Measurements from ENCODE around the gene CRADD. TPM values are rescaled to one million over a fixed set of nuclear protein-coding genes. Genes with fewer than 3 reads are reported as not detected.

Gene CRADD
- total RNA-seq, 2 donors from 2014 or later, result 56.1 to 94.8 TPM

- no peak for DNase-seq (ENCODE audit: low spot score)
- Histone ChIP-seq H3K36me3 (no peaks in the 10 kb centered on the region), H3K4me3 (no peak overlapping the region), H3K9me3 (no peaks in the 10 kb centered on the region), H3K27me3 (no peaks in the 10 kb centered on the region), H3K4me1 (peaks cover 0 to 20% of the 10 kb centered on the region in 2 donors), H3K27ac (no peak overlapping the region)
- TF ChIP-seq, protein P1, sequence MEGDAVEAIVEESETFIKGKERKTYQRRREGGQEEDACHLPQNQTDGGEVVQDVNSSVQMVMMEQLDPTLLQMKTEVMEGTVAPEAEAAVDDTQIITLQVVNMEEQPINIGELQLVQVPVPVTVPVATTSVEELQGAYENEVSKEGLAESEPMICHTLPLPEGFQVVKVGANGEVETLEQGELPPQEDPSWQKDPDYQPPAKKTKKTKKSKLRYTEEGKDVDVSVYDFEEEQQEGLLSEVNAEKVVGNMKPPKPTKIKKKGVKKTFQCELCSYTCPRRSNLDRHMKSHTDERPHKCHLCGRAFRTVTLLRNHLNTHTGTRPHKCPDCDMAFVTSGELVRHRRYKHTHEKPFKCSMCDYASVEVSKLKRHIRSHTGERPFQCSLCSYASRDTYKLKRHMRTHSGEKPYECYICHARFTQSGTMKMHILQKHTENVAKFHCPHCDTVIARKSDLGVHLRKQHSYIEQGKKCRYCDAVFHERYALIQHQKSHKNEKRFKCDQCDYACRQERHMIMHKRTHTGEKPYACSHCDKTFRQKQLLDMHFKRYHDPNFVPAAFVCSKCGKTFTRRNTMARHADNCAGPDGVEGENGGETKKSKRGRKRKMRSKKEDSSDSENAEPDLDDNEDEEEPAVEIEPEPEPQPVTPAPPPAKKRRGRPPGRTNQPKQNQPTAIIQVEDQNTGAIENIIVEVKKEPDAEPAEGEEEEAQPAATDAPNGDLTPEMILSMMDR (IDR thresholded peaks at IDR 0.05), result no peak
Observed at GRCh38 chr12:93790472-93791152, 113.4 kb downstream of the CRADD start.

- TF ChIP-seq, protein P1 (IDR thresholded peaks at IDR 0.05), result no peak
- no peak for DNase-seq (ENCODE audit: low spot score)
- no peaks in the 10 kb centered on the region for H3K27me3 ChIP-seq
- H3K4me1 ChIP-seq, result peaks cover 0 to 15% of the 10 kb centered on the region in 2 donors
- no peaks in the 10 kb centered on the region for H3K36me3 ChIP-seq
- no peak overlapping the region for H3K4me3 ChIP-seq
- H3K27ac ChIP-seq, result no peak overlapping the region
- H3K9me3 ChIP-seq, result no peaks in the 10 kb centered on the region
Observed at GRCh38 chr12:93793007-93793406, 115.8 kb downstream of the CRADD start.

DNA sequence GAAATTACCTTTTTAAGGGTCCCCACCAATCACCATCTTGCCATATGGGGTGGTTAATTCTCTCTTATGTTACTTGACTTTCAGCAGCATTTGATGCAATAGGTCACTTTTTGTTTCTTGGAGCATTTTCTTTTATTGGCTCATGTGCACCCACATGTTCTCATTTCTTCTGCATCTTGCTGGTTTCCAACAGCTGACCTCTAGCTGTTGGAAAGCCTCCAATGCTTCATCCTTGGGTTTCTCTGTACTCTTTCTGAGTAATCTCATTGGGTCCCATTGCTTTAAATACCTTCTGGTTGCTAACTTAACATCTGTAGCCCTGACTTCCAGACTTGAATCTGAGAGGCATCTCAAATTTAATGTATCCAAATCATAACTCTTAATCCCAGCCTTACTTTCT is 116.8 kb downstream of the CRADD start:
- Histone ChIP-seq H3K27me3 (no peaks in the 10 kb centered on the region), H3K36me3 (no peaks in the 10 kb centered on the region), H3K4me1 (peaks cover 0 to 15% of the 10 kb centered on the region in 2 donors), H3K4me3 (no peak overlapping the region), H3K9me3 (no peaks in the 10 kb centered on the region), H3K27ac (no peak overlapping the region)
- TF ChIP-seq, protein P1 (IDR thresholded peaks at IDR 0.05), result no peak
- DNase-seq (ENCODE audit: low spot score), result no peak

DNA sequence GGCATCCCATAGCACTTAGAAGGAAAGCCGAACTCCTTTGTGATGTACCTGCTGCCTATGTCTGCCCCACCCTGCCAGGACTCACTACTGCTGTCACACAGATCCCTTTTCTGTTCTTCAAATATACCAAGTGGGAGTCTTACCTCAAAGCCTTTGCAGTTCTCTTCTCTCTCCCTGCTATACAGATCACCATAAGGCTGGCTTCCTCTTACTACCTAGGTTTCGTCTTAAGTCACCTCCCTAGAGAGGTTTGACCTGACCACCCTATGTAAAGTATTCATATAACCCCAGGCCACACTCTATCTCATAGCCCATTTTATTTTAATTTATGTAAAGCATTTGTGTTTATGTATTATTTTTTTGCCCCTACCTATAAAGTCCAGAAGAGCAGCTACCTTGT is 117.6 kb downstream of the CRADD start:
- DNase-seq (ENCODE audit: low spot score), result no peak
- H3K36me3 ChIP-seq, result no peaks in the 10 kb centered on the region
- TF ChIP-seq, protein P1 (IDR thresholded peaks at IDR 0.05), result no peak
- no peaks in the 10 kb centered on the region for H3K27me3 ChIP-seq
- no peak overlapping the region for H3K4me3 ChIP-seq
- H3K4me1 ChIP-seq, result peaks cover 0 to 15% of the 10 kb centered on the region in 2 donors
- no peaks in the 10 kb centered on the region for H3K9me3 ChIP-seq
- no peak overlapping the region for H3K27ac ChIP-seq

DNA sequence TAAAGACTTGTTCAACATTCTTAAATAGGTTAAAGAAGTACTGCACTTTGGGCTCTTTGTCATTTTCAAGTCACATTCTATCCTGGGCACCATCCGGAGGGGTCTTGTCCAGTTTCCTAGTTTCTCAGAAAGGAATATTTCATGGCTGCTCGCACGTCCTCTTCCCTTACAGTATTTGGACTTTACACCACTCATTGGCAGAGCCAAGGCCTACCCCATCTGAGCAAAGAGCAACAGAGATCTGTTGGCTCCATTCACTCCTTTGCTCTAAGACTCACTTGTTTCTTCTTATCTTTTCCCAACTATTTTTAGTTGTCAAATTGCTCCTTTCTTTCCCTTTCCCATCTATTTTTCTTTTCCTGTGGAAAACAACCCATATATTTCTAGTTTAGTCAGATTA is 118.2 kb downstream of the CRADD start:
- Histone ChIP-seq H3K4me3 (no peak overlapping the region), H3K27ac (peak overlapping the region in 1 of 2 donors; percentile 6), H3K9me3 (no peaks in the 10 kb centered on the region), H3K36me3 (no peaks in the 10 kb centered on the region), H3K4me1 (peaks cover 0 to 15% of the 10 kb centered on the region in 2 donors), H3K27me3 (no peaks in the 10 kb centered on the region)
- TF ChIP-seq, protein P1 (IDR thresholded peaks at IDR 0.05), result no peak
- no peak for DNase-seq (ENCODE audit: low spot score)

DNA sequence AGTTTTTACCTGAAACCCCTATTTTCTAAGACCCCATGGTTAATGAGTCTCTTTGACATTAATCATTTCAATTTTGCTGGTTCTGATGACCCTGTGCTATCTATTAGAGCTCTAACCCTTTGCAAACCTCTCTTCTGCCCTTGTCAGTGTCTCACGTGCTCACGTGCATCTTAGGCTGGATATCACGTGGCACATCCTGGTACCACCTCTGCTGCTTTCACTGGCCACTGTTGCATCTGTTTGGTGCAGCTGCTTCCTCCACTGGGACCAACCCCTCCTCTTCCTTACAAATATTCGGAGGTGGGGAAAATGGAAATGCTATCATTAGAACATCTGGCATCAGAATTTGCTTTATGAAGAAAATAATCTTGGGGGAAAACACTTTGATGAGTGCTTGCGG is 119.6 kb downstream of the CRADD start:
- TF ChIP-seq, protein P1 (IDR thresholded peaks at IDR 0.05), result no peak
- no peaks in the 10 kb centered on the region for H3K9me3 ChIP-seq
- no peak for DNase-seq (ENCODE audit: low spot score)
- no peaks in the 10 kb centered on the region for H3K27me3 ChIP-seq
- H3K27ac ChIP-seq, result no peak overlapping the region
- H3K4me1 ChIP-seq, result peaks cover 0 to 15% of the 10 kb centered on the region in 2 donors
- no peaks in the 10 kb centered on the region for H3K36me3 ChIP-seq
- H3K4me3 ChIP-seq, result no peak overlapping the region
